Measurements from ENCODE around the gene KLHDC10.
"Not testable (repeated sequence)": the region's sequence is repeated elsewhere in the genome, so short reads cannot be mapped to it uniquely, and the experiment has no call there.

KLHDC10 gene

GRCh38 chr7:130085235-130085634 lies 14.9 kb downstream of the KLHDC10 start:
- H3K27me3 ChIP-seq (ENCODE audit: control insufficient read depth, insufficient read depth, low read length); H3K9me3 ChIP-seq (ENCODE audit: control insufficient read depth, low read length); H3K9ac ChIP-seq (ENCODE audit: low read length); H3K4me1 ChIP-seq (ENCODE audit: control insufficient read depth, insufficient read depth, low read length); H3K4me3 ChIP-seq (ENCODE audit: low read length); H3K36me3 ChIP-seq (ENCODE audit: control insufficient read depth, insufficient read depth, low read length): not testable (repeated sequence)

GRCh38 chr7:130086938-130087337 lies 16.6 kb downstream of the KLHDC10 start:
- Histone ChIP-seq H3K27me3 (ENCODE audit: control insufficient read depth, insufficient read depth, low read length) (no peaks in the 10 kb centered on the region), H3K36me3 (ENCODE audit: control insufficient read depth, insufficient read depth, low read length) (no peaks in the 10 kb centered on the region), H3K9me3 (ENCODE audit: control insufficient read depth, low read length) (no peaks in the 10 kb centered on the region), H3K4me1 (ENCODE audit: control insufficient read depth, insufficient read depth, low read length) (peaks cover 2% of the 10 kb centered on the region), H3K4me3 (ENCODE audit: low read length) (no peak overlapping the region), H3K9ac (ENCODE audit: low read length) (no peak overlapping the region)

GRCh38 chr7:130087364-130087763 lies 17.0 kb downstream of the KLHDC10 start:
- no peak overlapping the region for H3K4me3 ChIP-seq (ENCODE audit: low read length)
- no peaks in the 10 kb centered on the region for H3K9me3 ChIP-seq (ENCODE audit: control insufficient read depth, low read length)
- H3K36me3 ChIP-seq (ENCODE audit: control insufficient read depth, insufficient read depth, low read length) = no peaks in the 10 kb centered on the region
- H3K27me3 ChIP-seq (ENCODE audit: control insufficient read depth, insufficient read depth, low read length) = no peaks in the 10 kb centered on the region
- H3K9ac ChIP-seq (ENCODE audit: low read length) = no peak overlapping the region
- no peaks in the 10 kb centered on the region for H3K4me1 ChIP-seq (ENCODE audit: control insufficient read depth, insufficient read depth, low read length)

- Histone ChIP-seq H3K27me3 (ENCODE audit: control insufficient read depth, insufficient read depth, low read length) (no peaks in the 10 kb centered on the region), H3K4me1 (ENCODE audit: control insufficient read depth, insufficient read depth, low read length) (no peaks in the 10 kb centered on the region), H3K36me3 (ENCODE audit: control insufficient read depth, insufficient read depth, low read length) (no peaks in the 10 kb centered on the region), H3K9ac (ENCODE audit: low read length) (no peak overlapping the region), H3K4me3 (ENCODE audit: low read length) (no peak overlapping the region), H3K9me3 (ENCODE audit: control insufficient read depth, low read length) (no peaks in the 10 kb centered on the region)
These were observed 20.6 kb downstream of the KLHDC10 start for GRCh38 chr7:130090745-130091532.

- H3K4me3 ChIP-seq (ENCODE audit: low read length) = no peak overlapping the region
- H3K9ac ChIP-seq (ENCODE audit: low read length) = no peak overlapping the region
- H3K9me3 ChIP-seq (ENCODE audit: control insufficient read depth, low read length) = no peaks in the 10 kb centered on the region
- no peaks in the 10 kb centered on the region for H3K27me3 ChIP-seq (ENCODE audit: control insufficient read depth, insufficient read depth, low read length)
- no peaks in the 10 kb centered on the region for H3K36me3 ChIP-seq (ENCODE audit: control insufficient read depth, insufficient read depth, low read length)
- no peaks in the 10 kb centered on the region for H3K4me1 ChIP-seq (ENCODE audit: control insufficient read depth, insufficient read depth, low read length)
These were observed 21.7 kb downstream of the KLHDC10 start for GRCh38 chr7:130091999-130092398.

- no peak overlapping the region for H3K9ac ChIP-seq (ENCODE audit: low read length)
- no peaks in the 10 kb centered on the region for H3K9me3 ChIP-seq (ENCODE audit: control insufficient read depth, low read length)
- no peaks in the 10 kb centered on the region for H3K4me1 ChIP-seq (ENCODE audit: control insufficient read depth, insufficient read depth, low read length)
- H3K27me3 ChIP-seq (ENCODE audit: control insufficient read depth, insufficient read depth, low read length) = no peaks in the 10 kb centered on the region
- no peaks in the 10 kb centered on the region for H3K36me3 ChIP-seq (ENCODE audit: control insufficient read depth, insufficient read depth, low read length)
- H3K4me3 ChIP-seq (ENCODE audit: low read length) = no peak overlapping the region
These were observed 22.3 kb downstream of the KLHDC10 start for GRCh38 chr7:130092598-130092997.

GRCh38 chr7:130095812-130096211 lies 25.5 kb downstream of the KLHDC10 start:
- Histone ChIP-seq H3K4me3 (ENCODE audit: low read length) (no peak overlapping the region), H3K4me1 (ENCODE audit: control insufficient read depth, insufficient read depth, low read length) (no peaks in the 10 kb centered on the region), H3K36me3 (ENCODE audit: control insufficient read depth, insufficient read depth, low read length) (no peaks in the 10 kb centered on the region), H3K9ac (ENCODE audit: low read length) (no peak overlapping the region), H3K9me3 (ENCODE audit: control insufficient read depth, low read length) (no peaks in the 10 kb centered on the region), H3K27me3 (ENCODE audit: control insufficient read depth, insufficient read depth, low read length) (no peaks in the 10 kb centered on the region)

GRCh38 chr7:130096243-130096827 lies 26.0 kb downstream of the KLHDC10 start:
- Histone ChIP-seq H3K4me3 (ENCODE audit: low read length) (no peak overlapping the region), H3K36me3 (ENCODE audit: control insufficient read depth, insufficient read depth, low read length) (no peaks in the 10 kb centered on the region), H3K9ac (ENCODE audit: low read length) (no peak overlapping the region), H3K9me3 (ENCODE audit: control insufficient read depth, low read length) (no peaks in the 10 kb centered on the region), H3K4me1 (ENCODE audit: control insufficient read depth, insufficient read depth, low read length) (no peaks in the 10 kb centered on the region), H3K27me3 (ENCODE audit: control insufficient read depth, insufficient read depth, low read length) (no peaks in the 10 kb centered on the region)

GRCh38 chr7:130099331-130099730 lies 29.0 kb downstream of the KLHDC10 start:
- Histone ChIP-seq H3K36me3 (ENCODE audit: control insufficient read depth, insufficient read depth, low read length) (no peaks in the 10 kb centered on the region), H3K9me3 (ENCODE audit: control insufficient read depth, low read length) (no peaks in the 10 kb centered on the region), H3K9ac (ENCODE audit: low read length) (no peak overlapping the region), H3K4me1 (ENCODE audit: control insufficient read depth, insufficient read depth, low read length) (no peaks in the 10 kb centered on the region), H3K27me3 (ENCODE audit: control insufficient read depth, insufficient read depth, low read length) (no peaks in the 10 kb centered on the region), H3K4me3 (ENCODE audit: low read length) (no peak overlapping the region)

- no peaks in the 10 kb centered on the region for H3K4me1 ChIP-seq (ENCODE audit: control insufficient read depth, insufficient read depth, low read length)
- H3K4me3 ChIP-seq (ENCODE audit: low read length) = no peak overlapping the region
- no peaks in the 10 kb centered on the region for H3K9me3 ChIP-seq (ENCODE audit: control insufficient read depth, low read length)
- H3K9ac ChIP-seq (ENCODE audit: low read length) = no peak overlapping the region
- no peaks in the 10 kb centered on the region for H3K27me3 ChIP-seq (ENCODE audit: control insufficient read depth, insufficient read depth, low read length)
- H3K36me3 ChIP-seq (ENCODE audit: control insufficient read depth, insufficient read depth, low read length) = no peaks in the 10 kb centered on the region
These were observed 32.3 kb downstream of the KLHDC10 start for GRCh38 chr7:130102588-130102987.

GRCh38 chr7:130107949-130108674 lies 37.8 kb downstream of the KLHDC10 start:
- H3K27me3 ChIP-seq (ENCODE audit: control insufficient read depth, insufficient read depth, low read length) = no peaks in the 10 kb centered on the region
- no peaks in the 10 kb centered on the region for H3K9me3 ChIP-seq (ENCODE audit: control insufficient read depth, low read length)
- no peak overlapping the region for H3K9ac ChIP-seq (ENCODE audit: low read length)
- peaks cover 2% of the 10 kb centered on the region for H3K4me1 ChIP-seq (ENCODE audit: control insufficient read depth, insufficient read depth, low read length)
- H3K36me3 ChIP-seq (ENCODE audit: control insufficient read depth, insufficient read depth, low read length) = no peaks in the 10 kb centered on the region
- H3K4me3 ChIP-seq (ENCODE audit: low read length) = no peak overlapping the region

GRCh38 chr7:130108809-130109208 lies 38.5 kb downstream of the KLHDC10 start:
- H3K36me3 ChIP-seq (ENCODE audit: control insufficient read depth, insufficient read depth, low read length) = no peaks in the 10 kb centered on the region
- no peaks in the 10 kb centered on the region for H3K9me3 ChIP-seq (ENCODE audit: control insufficient read depth, low read length)
- no peak overlapping the region for H3K4me3 ChIP-seq (ENCODE audit: low read length)
- peaks cover 9% of the 10 kb centered on the region for H3K4me1 ChIP-seq (ENCODE audit: control insufficient read depth, insufficient read depth, low read length)
- H3K27me3 ChIP-seq (ENCODE audit: control insufficient read depth, insufficient read depth, low read length) = no peaks in the 10 kb centered on the region
- H3K9ac ChIP-seq (ENCODE audit: low read length) = no peak overlapping the region
